NCI-H187 treated with DMSO at 0.1 percent for 48 hours (cell line): Measurements from ENCODE around the gene MS4A13.
"Not testable (repeated sequence)": the region's sequence is repeated elsewhere in the genome, so short reads cannot be mapped to it uniquely, and the experiment has no call there.

Experiments used
- DNase-seq: peaks from one replicate; lab custom pipeline; 2025; lab: John Stamatoyannopoulos, UW

MS4A13 gene

GRCh38 chr11:60515144-60515855 lies at the start of gene MS4A13:
Gene MS4A13 (plus strand): TSS chr11:60515392. CDS start chr11:60518084, 2,692 bp downstream.
- no peak for DNase-seq

- DNase-seq: no peak
These were observed 46.4 kb upstream of the MS4A13 start for GRCh38 chr11:60468829-60469228.

- DNase-seq: no peak
These were observed 45.5 kb upstream of the MS4A13 start for GRCh38 chr11:60469723-60470122.

- DNase-seq: no peak
These were observed 38.2 kb upstream of the MS4A13 start for GRCh38 chr11:60477035-60477445.

GRCh38 chr11:60482361-60482760 lies 32.8 kb upstream of the MS4A13 start:
- no peak for DNase-seq

- no peak for DNase-seq
These were observed 29.2 kb upstream of the MS4A13 start for GRCh38 chr11:60485987-60486386.

- DNase-seq: no peak
These were observed 22.6 kb upstream of the MS4A13 start, which contains the start of gene MS4A12 for GRCh38 chr11:60492488-60493009. Gene MS4A12 (plus strand): TSS chr11:60492778. CDS start chr11:60497319, 4,541 bp downstream.

- DNase-seq: no peak
These were observed 21.7 kb upstream of the MS4A13 start for GRCh38 chr11:60493454-60493853.

GRCh38 chr11:60498399-60498798 lies 16.8 kb upstream of the MS4A13 start:
- no peak for DNase-seq

- DNase-seq: no peak
These were observed 16.3 kb upstream of the MS4A13 start for GRCh38 chr11:60498853-60499252.

GRCh38 chr11:60500276-60500910 lies 14.8 kb upstream of the MS4A13 start:
- no peak for DNase-seq

GRCh38 chr11:60502221-60502775 lies 12.9 kb upstream of the MS4A13 start:
- no peak for DNase-seq

- no peak for DNase-seq
These were observed 10.8 kb upstream of the MS4A13 start for GRCh38 chr11:60504219-60504905.

GRCh38 chr11:60509609-60510008 lies 5.6 kb upstream of the MS4A13 start:
- DNase-seq: not testable (repeated sequence)

- DNase-seq: not testable (repeated sequence)
These were observed 5.0 kb upstream of the MS4A13 start for GRCh38 chr11:60510209-60510608.

GRCh38 chr11:60511393-60511792 lies 3.8 kb upstream of the MS4A13 start:
- no peak for DNase-seq

GRCh38 chr11:60512651-60513225 lies 2.5 kb upstream of the MS4A13 start:
- DNase-seq: no peak

- no peak for DNase-seq
These were observed 1.4 kb upstream of the MS4A13 start for GRCh38 chr11:60513496-60514460.

- DNase-seq: no peak
These were observed 13.3 kb downstream of the MS4A13 start for GRCh38 chr11:60528465-60528864.

GRCh38 chr11:60528934-60529333 lies 13.7 kb downstream of the MS4A13 start:
- no peak for DNase-seq
